ENCODE measurements around the gene RRP15. TPM values are rescaled to one million over a fixed set of nuclear protein-coding genes. Genes with fewer than 3 reads are reported as not detected.

RRP15 gene
- total and polyA plus RNA-seq, 2 donors from 2014 or later: 5.9 to 21.4 TPM

DNA sequence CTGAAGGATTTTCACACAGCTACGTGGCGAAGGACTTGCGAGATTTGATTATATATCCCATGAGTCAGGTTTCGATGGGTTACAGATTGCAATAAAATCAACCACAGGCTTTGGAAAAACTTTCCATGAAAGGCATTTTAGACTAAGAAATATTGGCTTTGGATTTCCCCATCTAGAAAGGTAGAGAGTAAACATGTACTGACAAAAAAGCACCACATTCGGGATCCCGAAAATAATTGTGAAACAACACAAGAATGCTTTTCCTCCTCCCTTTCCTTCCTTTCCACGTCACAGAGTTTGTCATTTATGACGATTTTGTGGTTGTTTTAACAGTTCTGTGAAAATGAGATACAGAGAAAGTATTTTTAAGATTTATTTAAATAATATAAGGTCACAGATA is 98.6 kb downstream of the RRP15 start:
- no peaks in the 10 kb centered on the region for H3K36me3 ChIP-seq (ENCODE audit: control insufficient read depth in 2 of 3, insufficient read depth in 3 of 3, low read length in 3 of 3)
- no peak overlapping the region for H3K4me3 ChIP-seq (ENCODE audit: low read length in 3 of 3)
- H3K27ac ChIP-seq (ENCODE audit: low read depth in 2 of 2, low read length in 2 of 2): no peak overlapping the region
- H3K9ac ChIP-seq (ENCODE audit: low read length in 3 of 3): no peak overlapping the region
- intact Hi-C loops (cut with DNase I): no loop called here
- no peak for FAIRE-seq
- TF ChIP-seq, protein P1, sequence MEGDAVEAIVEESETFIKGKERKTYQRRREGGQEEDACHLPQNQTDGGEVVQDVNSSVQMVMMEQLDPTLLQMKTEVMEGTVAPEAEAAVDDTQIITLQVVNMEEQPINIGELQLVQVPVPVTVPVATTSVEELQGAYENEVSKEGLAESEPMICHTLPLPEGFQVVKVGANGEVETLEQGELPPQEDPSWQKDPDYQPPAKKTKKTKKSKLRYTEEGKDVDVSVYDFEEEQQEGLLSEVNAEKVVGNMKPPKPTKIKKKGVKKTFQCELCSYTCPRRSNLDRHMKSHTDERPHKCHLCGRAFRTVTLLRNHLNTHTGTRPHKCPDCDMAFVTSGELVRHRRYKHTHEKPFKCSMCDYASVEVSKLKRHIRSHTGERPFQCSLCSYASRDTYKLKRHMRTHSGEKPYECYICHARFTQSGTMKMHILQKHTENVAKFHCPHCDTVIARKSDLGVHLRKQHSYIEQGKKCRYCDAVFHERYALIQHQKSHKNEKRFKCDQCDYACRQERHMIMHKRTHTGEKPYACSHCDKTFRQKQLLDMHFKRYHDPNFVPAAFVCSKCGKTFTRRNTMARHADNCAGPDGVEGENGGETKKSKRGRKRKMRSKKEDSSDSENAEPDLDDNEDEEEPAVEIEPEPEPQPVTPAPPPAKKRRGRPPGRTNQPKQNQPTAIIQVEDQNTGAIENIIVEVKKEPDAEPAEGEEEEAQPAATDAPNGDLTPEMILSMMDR (IDR thresholded peaks at IDR 0.05; ENCODE audit: borderline replicate concordance, extremely low read depth, insufficient read depth): no peak
- DNase-seq: no peak
- H3K27me3 ChIP-seq (ENCODE audit: control insufficient read depth, insufficient read depth, low read length): no peaks in the 10 kb centered on the region
- H3K9me3 ChIP-seq (ENCODE audit: control insufficient read depth in 2 of 3, insufficient read depth in 1 of 3, low read length in 3 of 3): no peaks in the 10 kb centered on the region
- peaks cover 0 to 9% (median 6%) of the 10 kb centered on the region in 3 donors for H3K4me1 ChIP-seq (ENCODE audit: control insufficient read depth in 2 of 3, insufficient read depth in 2 of 3, low read depth in 1 of 3, low read length in 3 of 3)

DNA sequence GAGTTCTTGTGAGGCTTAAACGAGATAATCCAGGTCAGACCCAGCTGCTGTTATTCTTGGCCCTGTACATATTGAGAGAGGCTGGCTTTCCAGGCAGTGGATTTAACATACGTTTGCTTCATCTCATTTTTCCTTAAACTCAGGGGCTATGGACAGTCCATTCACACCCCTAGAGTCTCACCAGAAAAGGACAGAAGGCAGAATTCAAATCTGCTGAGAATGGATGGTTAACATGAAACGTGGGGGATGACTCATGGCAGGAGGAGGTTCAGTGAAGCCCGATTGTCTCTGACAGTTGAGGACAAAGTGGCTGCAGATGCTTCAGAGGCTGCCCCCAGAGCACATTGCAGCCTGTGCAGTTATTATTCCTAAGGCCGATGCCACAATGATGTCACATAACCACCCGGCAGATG is 99.5 kb downstream of the RRP15 start:
- Histone ChIP-seq H3K36me3 (ENCODE audit: control insufficient read depth in 2 of 3, insufficient read depth in 3 of 3, low read length in 3 of 3) (no peaks in the 10 kb centered on the region), H3K27me3 (ENCODE audit: control insufficient read depth, insufficient read depth, low read length) (no peaks in the 10 kb centered on the region), H3K4me1 (ENCODE audit: control insufficient read depth in 2 of 3, insufficient read depth in 2 of 3, low read depth in 1 of 3, low read length in 3 of 3) (peaks cover 0 to 7% (median 6%) of the 10 kb centered on the region in 3 donors), H3K4me3 (ENCODE audit: low read length in 3 of 3) (no peak overlapping the region), H3K9me3 (ENCODE audit: control insufficient read depth in 2 of 3, insufficient read depth in 1 of 3, low read length in 3 of 3) (no peaks in the 10 kb centered on the region), H3K9ac (ENCODE audit: low read length in 3 of 3) (no peak overlapping the region), H3K27ac (ENCODE audit: low read depth in 2 of 2, low read length in 2 of 2) (no peak overlapping the region)
- no peak for DNase-seq
- intact Hi-C loops (cut with DNase I): no loop called here
- FAIRE-seq: no peak
- TF ChIP-seq, protein P1 (IDR thresholded peaks at IDR 0.05; ENCODE audit: borderline replicate concordance, extremely low read depth, insufficient read depth): no peak

Other genes starting within 250 kb of the RRP15 start
- gene TGFB2, start 60.0 kb downstream of the RRP15 start, total RNA-seq: 12.2 TPM
- gene TGFB2, start 60.0 kb downstream of the RRP15 start, polyA plus RNA-seq (ENCODE audit: insufficient read depth, low read depth, low replicate concordance): 1.4 TPM